HG03354 (cell line): ENCODE data around the gene RUNX3.
A peak's percentile ranks its signal among the peaks of the same experiment; 100 is the strongest.

Experiments used
- ATAC-seq: cut with Tn5 transposase; IDR thresholded peaks from one replicate; pipeline ENCODE4 v1.9.1; 2021; ENCODE audit warnings: mild to moderate bottlenecking; ENCODE audit not compliant: unreplicated experiment, poor library complexity, severe bottlenecking

Gene RUNX3

GRCh38 chr1:24932284-24932683, 2.2 kb upstream of the RUNX3 start:
- ATAC-seq = no peak

GRCh38 chr1:24931468-24932231, 1.6 kb upstream of the RUNX3 start:
- no peak for ATAC-seq

- no peak for ATAC-seq
Observed at GRCh38 chr1:24931146-24931467, 1.0 kb upstream of the RUNX3 start.

GRCh38 chr1:24929398-24930259, 447 bp downstream of the RUNX3 start:
- ATAC-seq = peak; percentile 17

- no peak for ATAC-seq
Observed at GRCh38 chr1:24928689-24929397, 1.2 kb downstream of the RUNX3 start.

- no peak for ATAC-seq
Observed at GRCh38 chr1:24927988-24928688, 1.9 kb downstream of the RUNX3 start.

GRCh38 chr1:24927473-24927872, 2.6 kb downstream of the RUNX3 start:
- ATAC-seq = no peak

GRCh38 chr1:24926563-24927249, 3.4 kb downstream of the RUNX3 start:
- ATAC-seq = no peak

- ATAC-seq = no peak
Observed at GRCh38 chr1:24925963-24926362, 4.1 kb downstream of the RUNX3 start.

GRCh38 chr1:24925082-24925779, 4.8 kb downstream of the RUNX3 start:
- ATAC-seq = no peak

GRCh38 chr1:24923485-24924113, 6.5 kb downstream of the RUNX3 start:
- no peak for ATAC-seq

GRCh38 chr1:24921938-24922662, 8.0 kb downstream of the RUNX3 start:
- no peak for ATAC-seq

GRCh38 chr1:24921412-24921811, 8.7 kb downstream of the RUNX3 start:
- ATAC-seq = no peak

- no peak for ATAC-seq
Observed at GRCh38 chr1:24920533-24920925, 9.5 kb downstream of the RUNX3 start.

GRCh38 chr1:24919791-24920532, 10.1 kb downstream of the RUNX3 start:
- no peak for ATAC-seq

GRCh38 chr1:24918995-24919605, 11.0 kb downstream of the RUNX3 start:
- no peak for ATAC-seq

- no peak for ATAC-seq
Observed at GRCh38 chr1:24918370-24918769, 11.7 kb downstream of the RUNX3 start.
